ENCODE results near the gene KIAA1328. TPM values are rescaled to one million over a fixed set of nuclear protein-coding genes. Genes with fewer than 3 reads are reported as not detected.

The KIAA1328 gene
- total and polyA plus RNA-seq, 4 donors = 9.0 to 22.3 (median 13.9) TPM

DNA sequence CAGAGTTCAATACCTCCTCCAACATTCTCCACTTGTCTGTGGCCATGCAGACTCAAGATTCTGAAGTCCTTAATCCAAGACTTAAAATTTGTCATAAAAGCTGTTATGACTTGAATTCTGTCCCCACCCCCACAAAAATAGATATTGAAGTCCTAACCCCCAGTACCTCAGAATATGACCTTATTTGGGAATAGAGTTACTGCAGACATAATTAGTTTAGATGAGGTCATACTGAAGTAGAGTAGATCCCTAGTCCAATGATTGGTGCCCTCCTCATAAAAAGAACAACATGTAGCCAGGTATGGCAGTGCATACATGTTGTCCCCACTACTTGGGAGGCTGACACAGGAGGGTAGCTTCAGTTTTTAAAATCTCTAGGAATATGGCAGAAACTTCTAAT lies 9.3 kb upstream of the KIAA1328 start:
- H3K27me3 ChIP-seq (ENCODE audit: control insufficient read depth, insufficient read depth, low read length) = no peaks in the 10 kb centered on the region
- no peaks in the 10 kb centered on the region for H3K4me1 ChIP-seq (ENCODE audit: control insufficient read depth, insufficient read depth, low read length)
- H3K27ac ChIP-seq (ENCODE audit: low read depth, low read length) = no peak overlapping the region
- no peak overlapping the region for H3K4me3 ChIP-seq (ENCODE audit: low read depth, low read length)
- peaks cover 1% of the 10 kb centered on the region for H3K9me3 ChIP-seq (ENCODE audit: control insufficient read depth, insufficient read depth, low read length)
- H3K36me3 ChIP-seq (ENCODE audit: control insufficient read depth, insufficient read depth, low read length) = peaks cover 8% of the 10 kb centered on the region
- DNase-seq (ENCODE audit: low read depth in 4 of 6, low spot score in 6 of 6) = no peak

DNA sequence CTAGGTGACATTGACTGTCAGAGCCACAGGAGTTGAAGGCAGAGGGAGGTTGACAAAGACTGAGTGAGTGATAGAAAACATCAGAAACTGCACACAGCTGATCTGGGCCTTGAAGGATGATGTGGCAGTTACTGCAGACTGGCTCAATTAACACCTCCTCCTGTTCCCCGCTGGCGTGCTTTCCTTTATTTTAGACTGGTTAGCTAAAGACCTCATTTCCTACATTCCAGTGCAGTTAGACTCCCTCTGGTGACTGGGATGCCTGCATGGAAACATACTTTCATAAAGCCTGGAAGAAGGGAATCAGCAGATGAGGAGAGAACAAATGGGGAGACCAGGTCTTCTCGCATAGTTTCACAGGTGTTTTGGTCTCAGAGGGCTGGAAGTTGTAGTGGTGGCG lies 7.2 kb upstream of the KIAA1328 start:
- no peak for DNase-seq (ENCODE audit: low read depth in 4 of 6, low spot score in 6 of 6)
- H3K27ac ChIP-seq (ENCODE audit: low read depth, low read length) = no peak overlapping the region
- no peak overlapping the region for H3K4me3 ChIP-seq (ENCODE audit: low read depth, low read length)
- peaks cover 8% of the 10 kb centered on the region for H3K36me3 ChIP-seq (ENCODE audit: control insufficient read depth, insufficient read depth, low read length)
- H3K9me3 ChIP-seq (ENCODE audit: control insufficient read depth, insufficient read depth, low read length) = peaks cover 1% of the 10 kb centered on the region
- WGBS (ENCODE audit: insufficient coverage) = 80% methylated on average over 1 of the region's 4 CpGs
- H3K27me3 ChIP-seq (ENCODE audit: control insufficient read depth, insufficient read depth, low read length) = no peaks in the 10 kb centered on the region
- no peaks in the 10 kb centered on the region for H3K4me1 ChIP-seq (ENCODE audit: control insufficient read depth, insufficient read depth, low read length)

DNA sequence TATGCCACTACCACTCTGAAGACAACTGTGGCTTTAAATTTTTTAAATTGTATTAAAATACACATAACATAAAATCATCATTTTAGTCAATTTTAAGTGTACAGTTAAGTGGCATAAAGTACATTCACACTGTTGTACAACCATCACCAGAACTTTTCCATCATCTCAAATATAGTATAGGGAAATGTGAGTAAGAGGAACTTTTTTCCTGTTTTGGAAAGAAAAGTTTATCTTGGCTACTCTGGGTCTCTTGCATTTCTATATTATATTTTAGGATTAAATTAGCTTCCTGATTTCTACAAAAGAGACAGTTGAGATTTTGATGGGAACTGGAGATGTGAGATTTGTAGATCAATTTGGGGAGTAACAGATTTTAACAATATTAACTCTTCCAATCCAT lies 3.4 kb upstream of the KIAA1328 start:
- H3K36me3 ChIP-seq (ENCODE audit: control insufficient read depth, insufficient read depth, low read length) = no peaks in the 10 kb centered on the region
- no peak for DNase-seq (ENCODE audit: low read depth in 4 of 6, low spot score in 6 of 6)

DNA sequence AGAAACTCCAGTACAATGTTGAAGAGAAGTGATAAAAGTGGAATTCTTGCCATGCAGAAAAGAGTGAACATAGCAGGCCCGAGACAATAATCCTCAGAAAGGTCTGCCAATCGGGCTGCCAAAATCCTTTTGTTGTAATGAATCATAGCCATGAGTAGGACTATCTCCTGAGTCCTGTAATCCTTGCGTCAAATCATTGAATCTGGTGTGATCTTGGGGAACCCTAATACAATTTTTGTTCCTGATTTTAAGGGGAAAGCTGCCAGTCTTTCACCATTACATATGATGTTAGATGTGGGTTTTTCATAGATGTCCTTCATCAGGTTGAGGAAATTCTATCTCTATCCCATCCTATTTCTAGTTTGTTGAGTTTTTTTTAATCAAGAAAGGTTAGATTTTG lies 2.4 kb upstream of the KIAA1328 start:
- H3K4me3 ChIP-seq (ENCODE audit: low read depth, low read length) = no peak overlapping the region
- WGBS (ENCODE audit: insufficient coverage) = 100% methylated on average over 2 of the region's 3 CpGs
- no peaks in the 10 kb centered on the region for H3K36me3 ChIP-seq (ENCODE audit: control insufficient read depth, insufficient read depth, low read length)
- no peaks in the 10 kb centered on the region for H3K27me3 ChIP-seq (ENCODE audit: control insufficient read depth, insufficient read depth, low read length)
- peaks cover 1% of the 10 kb centered on the region for H3K9me3 ChIP-seq (ENCODE audit: control insufficient read depth, insufficient read depth, low read length)
- no peak for DNase-seq (ENCODE audit: low read depth in 4 of 6, low spot score in 6 of 6)
- H3K4me1 ChIP-seq (ENCODE audit: control insufficient read depth, insufficient read depth, low read length) = peaks cover 16% of the 10 kb centered on the region
- H3K27ac ChIP-seq (ENCODE audit: low read depth, low read length) = no peak overlapping the region

More for the DNA sequence above, 3.4 kb upstream of the KIAA1328 start:
- Histone ChIP-seq H3K27me3 (ENCODE audit: control insufficient read depth, insufficient read depth, low read length) (no peaks in the 10 kb centered on the region), H3K4me3 (ENCODE audit: low read depth, low read length) (no peak overlapping the region), H3K4me1 (ENCODE audit: control insufficient read depth, insufficient read depth, low read length) (peaks cover 16% of the 10 kb centered on the region), H3K27ac (ENCODE audit: low read depth, low read length) (no peak overlapping the region), H3K9me3 (ENCODE audit: control insufficient read depth, insufficient read depth, low read length) (peaks cover 1% of the 10 kb centered on the region)

DNA sequence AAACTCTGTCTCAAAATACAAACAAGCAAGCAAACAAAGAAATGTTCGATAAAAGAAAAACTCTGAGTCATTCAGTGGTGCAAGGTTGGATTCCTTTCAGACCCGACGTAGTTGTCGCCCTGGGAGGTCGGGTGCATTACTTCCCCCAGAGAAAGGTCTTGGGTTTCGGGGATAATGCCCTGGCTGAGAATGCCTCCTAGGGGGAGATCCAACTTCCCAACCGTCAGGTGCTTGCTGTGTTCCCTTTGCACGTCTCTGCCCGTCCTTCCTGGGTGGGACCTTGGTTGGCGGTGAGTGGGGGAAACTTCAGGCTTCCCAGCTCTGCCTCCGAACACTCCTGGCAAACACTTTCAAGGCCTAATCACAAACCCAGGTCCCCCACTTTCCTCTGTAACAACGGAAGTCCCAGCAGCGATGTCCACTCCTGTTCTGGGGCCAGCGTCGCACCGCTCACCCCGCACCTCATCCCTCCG lies 734 bp upstream of the KIAA1328 start:
- H3K9me3 ChIP-seq (ENCODE audit: control insufficient read depth, insufficient read depth, low read length) = peaks cover 1% of the 10 kb centered on the region
- no peaks in the 10 kb centered on the region for H3K36me3 ChIP-seq (ENCODE audit: control insufficient read depth, insufficient read depth, low read length)
- peak overlapping the region; percentile 78 for H3K27ac ChIP-seq (ENCODE audit: low read depth, low read length)
- H3K4me1 ChIP-seq (ENCODE audit: control insufficient read depth, insufficient read depth, low read length) = peaks cover 16% of the 10 kb centered on the region
- peak in 1 of 6 donors; percentile 19 for DNase-seq (ENCODE audit: low read depth in 4 of 6, low spot score in 6 of 6)
- H3K4me3 ChIP-seq (ENCODE audit: low read depth, low read length) = peak overlapping the region; percentile 97
- H3K27me3 ChIP-seq (ENCODE audit: control insufficient read depth, insufficient read depth, low read length) = no peaks in the 10 kb centered on the region
- 1% methylated on average over 14 of the region's 18 CpGs for WGBS (ENCODE audit: insufficient coverage)

DNA sequence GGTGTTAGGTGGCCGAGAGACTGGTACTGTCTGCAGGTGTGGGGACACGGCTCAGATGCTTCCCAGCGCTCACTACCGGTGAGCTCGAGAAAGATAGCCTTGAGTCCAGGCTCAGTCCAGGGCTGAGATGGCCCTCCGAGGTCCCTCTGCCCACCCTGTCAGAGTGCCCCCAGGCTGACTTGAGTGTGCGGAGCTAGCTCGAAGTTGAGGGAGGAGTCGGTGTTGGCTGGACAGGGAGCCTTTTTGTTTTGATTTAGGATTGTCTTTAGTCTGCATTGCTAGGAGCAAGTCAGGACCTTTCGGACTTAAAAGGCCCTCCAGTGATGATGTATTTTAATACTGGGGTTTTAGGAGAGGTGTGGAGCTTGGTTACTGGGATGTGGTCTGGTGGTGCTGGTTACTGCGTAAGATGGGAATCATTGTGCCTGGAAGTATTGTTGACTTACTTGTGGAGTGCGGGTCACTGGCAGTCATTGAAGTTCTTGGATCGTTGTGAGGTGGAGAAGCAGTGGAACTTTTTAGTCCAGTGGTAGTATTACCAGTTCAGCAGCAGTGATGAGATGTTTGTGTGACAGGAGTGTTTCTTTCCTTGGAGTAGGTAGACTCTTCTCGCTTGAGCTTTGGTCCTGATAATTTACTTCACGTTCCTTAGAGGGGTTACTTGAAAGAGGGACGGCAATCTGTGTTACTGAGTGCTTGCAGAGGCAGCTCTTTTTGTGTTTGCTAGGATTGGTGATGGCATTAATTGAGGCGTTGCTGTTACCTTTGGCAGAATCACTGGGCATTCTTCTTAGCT lies 633 bp downstream of the KIAA1328 start:
- Histone ChIP-seq H3K36me3 (ENCODE audit: control insufficient read depth, insufficient read depth, low read length) (no peaks in the 10 kb centered on the region), H3K9me3 (ENCODE audit: control insufficient read depth, insufficient read depth, low read length) (no peaks in the 10 kb centered on the region), H3K27me3 (ENCODE audit: control insufficient read depth, insufficient read depth, low read length) (no peaks in the 10 kb centered on the region), H3K4me1 (ENCODE audit: control insufficient read depth, insufficient read depth, low read length) (peaks cover 16% of the 10 kb centered on the region), H3K27ac (ENCODE audit: low read depth, low read length) (peak overlapping the region; percentile 80), H3K4me3 (ENCODE audit: low read depth, low read length) (peak overlapping the region; percentile 97)
- peak in 3 of 6 donors; percentile 15 to 45 (median 15) for DNase-seq (ENCODE audit: low read depth in 4 of 6, low spot score in 6 of 6)
- 12% methylated on average over 14 of the region's 17 CpGs for WGBS (ENCODE audit: insufficient coverage)

DNA sequence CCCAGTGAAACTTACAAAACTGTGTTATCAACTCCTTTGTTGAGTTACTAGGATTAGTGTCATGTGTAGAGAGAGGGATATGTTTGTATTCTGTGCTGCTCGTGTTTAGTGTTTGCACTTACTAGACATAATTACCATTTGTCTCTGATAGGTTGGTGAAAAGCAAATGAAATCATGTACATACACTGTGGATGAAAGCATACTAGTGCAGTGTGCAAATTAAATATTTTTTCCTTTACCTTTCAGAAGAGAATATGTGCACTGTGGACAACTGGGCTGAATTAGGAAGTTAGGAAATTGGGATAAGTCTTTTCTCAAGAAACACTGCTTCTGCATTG lies 1.2 kb downstream of the KIAA1328 start:
- Histone ChIP-seq H3K27me3 (ENCODE audit: control insufficient read depth, insufficient read depth, low read length) (no peaks in the 10 kb centered on the region), H3K9me3 (ENCODE audit: control insufficient read depth, insufficient read depth, low read length) (no peaks in the 10 kb centered on the region), H3K27ac (ENCODE audit: low read depth, low read length) (no peak overlapping the region), H3K4me3 (ENCODE audit: low read depth, low read length) (no peak overlapping the region), H3K36me3 (ENCODE audit: control insufficient read depth, insufficient read depth, low read length) (no peaks in the 10 kb centered on the region), H3K4me1 (ENCODE audit: control insufficient read depth, insufficient read depth, low read length) (peaks cover 16% of the 10 kb centered on the region)
- DNase-seq (ENCODE audit: low read depth in 4 of 6, low spot score in 6 of 6) = peak in 1 of 6 donors; percentile 32
- no CpG with 5 or more reads among the region's 1 CpG for WGBS (ENCODE audit: insufficient coverage)

DNA sequence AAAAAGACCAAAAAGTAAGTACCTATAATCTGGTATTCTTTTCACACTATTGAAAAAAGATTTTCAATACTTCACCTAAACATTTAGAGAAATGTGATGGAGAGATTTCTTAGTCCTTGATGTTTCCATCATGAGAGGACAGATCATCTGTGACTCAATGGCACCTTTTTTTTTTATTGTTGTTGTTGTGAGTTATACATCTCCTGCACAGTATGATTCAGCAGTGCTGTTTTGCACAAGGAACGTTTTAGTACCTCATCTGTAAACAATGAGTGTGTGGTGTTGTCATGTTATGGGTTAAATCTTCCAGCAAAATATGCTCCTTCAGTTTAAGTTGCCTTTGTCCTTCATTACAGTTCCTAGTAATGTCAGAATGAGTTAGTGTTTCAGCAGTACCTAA lies 2.2 kb downstream of the KIAA1328 start:
- Histone ChIP-seq H3K27ac (ENCODE audit: low read depth, low read length) (no peak overlapping the region), H3K9me3 (ENCODE audit: control insufficient read depth, insufficient read depth, low read length) (no peaks in the 10 kb centered on the region), H3K4me1 (ENCODE audit: control insufficient read depth, insufficient read depth, low read length) (peaks cover 16% of the 10 kb centered on the region), H3K36me3 (ENCODE audit: control insufficient read depth, insufficient read depth, low read length) (no peaks in the 10 kb centered on the region), H3K4me3 (ENCODE audit: low read depth, low read length) (no peak overlapping the region), H3K27me3 (ENCODE audit: control insufficient read depth, insufficient read depth, low read length) (no peaks in the 10 kb centered on the region)
- no CpG with 5 or more reads among the region's 1 CpG for WGBS (ENCODE audit: insufficient coverage)
- DNase-seq (ENCODE audit: low read depth in 4 of 6, low spot score in 6 of 6) = peak in 1 of 6 donors; percentile 9

DNA sequence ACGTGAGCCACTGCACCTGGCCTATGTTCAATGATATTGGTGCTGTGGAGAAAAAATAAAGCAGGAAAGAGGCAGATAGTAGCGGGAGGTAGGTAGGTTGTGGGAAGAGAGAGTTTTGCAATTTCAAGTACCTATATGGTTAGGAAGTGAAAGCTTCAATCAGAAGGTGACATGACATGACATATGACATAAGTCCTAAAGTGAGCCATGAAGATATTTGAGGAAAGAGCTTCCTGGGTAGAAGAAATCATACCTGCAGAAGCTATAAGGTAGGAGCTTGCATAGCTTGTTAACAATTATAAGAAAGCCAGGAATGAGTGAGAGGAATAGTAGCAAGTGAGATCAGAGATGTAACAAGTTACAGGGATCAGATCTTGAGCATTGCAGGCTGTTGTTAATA lies 4.2 kb downstream of the KIAA1328 start:
- Histone ChIP-seq H3K36me3 (ENCODE audit: control insufficient read depth, insufficient read depth, low read length) (no peaks in the 10 kb centered on the region), H3K4me1 (ENCODE audit: control insufficient read depth, insufficient read depth, low read length) (peaks cover 10% of the 10 kb centered on the region), H3K27ac (ENCODE audit: low read depth, low read length) (no peak overlapping the region), H3K9me3 (ENCODE audit: control insufficient read depth, insufficient read depth, low read length) (no peaks in the 10 kb centered on the region), H3K27me3 (ENCODE audit: control insufficient read depth, insufficient read depth, low read length) (no peaks in the 10 kb centered on the region), H3K4me3 (ENCODE audit: low read depth, low read length) (no peak overlapping the region)
- no peak for DNase-seq (ENCODE audit: low read depth in 4 of 6, low spot score in 6 of 6)
- WGBS (ENCODE audit: insufficient coverage) = 96% methylated on average over 2 of the region's 2 CpGs

DNA sequence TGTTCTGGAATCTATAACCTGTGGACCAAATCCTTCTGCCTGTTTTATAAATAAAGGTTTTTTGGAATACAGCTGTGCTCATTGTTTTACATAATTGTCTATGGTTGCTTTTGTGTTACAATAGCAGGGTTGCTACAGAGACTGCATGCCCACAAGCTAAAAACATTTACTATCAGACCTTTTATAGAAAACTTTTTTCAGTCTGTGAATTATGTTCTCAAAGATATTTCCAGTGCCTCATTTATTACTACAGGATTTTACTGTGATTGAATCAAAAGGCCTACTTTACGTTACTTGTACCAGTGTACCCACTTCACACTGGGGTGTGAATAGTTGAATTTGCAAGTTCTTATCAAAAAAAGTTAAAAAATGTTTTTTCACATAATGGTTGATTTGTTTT lies 7.0 kb downstream of the KIAA1328 start:
- no peak overlapping the region for H3K27ac ChIP-seq (ENCODE audit: low read depth, low read length)
- H3K27me3 ChIP-seq (ENCODE audit: control insufficient read depth, insufficient read depth, low read length) = no peaks in the 10 kb centered on the region
- no peaks in the 10 kb centered on the region for H3K4me1 ChIP-seq (ENCODE audit: control insufficient read depth, insufficient read depth, low read length)
- no peaks in the 10 kb centered on the region for H3K36me3 ChIP-seq (ENCODE audit: control insufficient read depth, insufficient read depth, low read length)
- no peak overlapping the region for H3K4me3 ChIP-seq (ENCODE audit: low read depth, low read length)
- H3K9me3 ChIP-seq (ENCODE audit: control insufficient read depth, insufficient read depth, low read length) = no peaks in the 10 kb centered on the region
- DNase-seq (ENCODE audit: low read depth in 4 of 6, low spot score in 6 of 6) = no peak
- no CpG with 5 or more reads among the region's 1 CpG for WGBS (ENCODE audit: insufficient coverage)

Data from spinal cord (tissue), 10 donors.